Measurements from ENCODE around the gene SENP1. TPM values are rescaled to one million over a fixed set of nuclear protein-coding genes. Genes with fewer than 3 reads are reported as not detected.

The SENP1 gene
- polyA plus RNA-seq, 1 donor from 2014 or later = 14.0 TPM

DNA sequence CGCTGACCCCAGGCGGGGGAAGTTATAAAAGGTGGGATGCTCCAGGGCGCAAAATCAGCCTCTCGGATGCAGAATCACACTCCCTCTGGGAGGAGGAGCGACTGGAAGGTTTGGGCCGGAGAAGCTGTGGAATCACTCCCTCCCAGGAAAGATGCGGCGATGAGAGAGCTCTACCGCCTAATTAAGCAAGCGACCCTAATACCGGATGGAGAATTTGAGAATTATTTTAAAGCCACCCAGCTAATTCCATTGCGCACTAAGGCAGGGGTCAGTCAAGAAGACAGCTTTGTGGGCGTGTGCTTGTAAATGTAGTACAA is 103.5 kb downstream of the SENP1 start:
- peak overlapping the region; percentile 69 for H3K4me2 ChIP-seq (ENCODE audit: low read length)
- H3K9me3 ChIP-seq (ENCODE audit: low read length) = no peaks in the 10 kb centered on the region
- no peaks in the 10 kb centered on the region for H4K20me1 ChIP-seq (ENCODE audit: insufficient read depth)
- no peak for TF ChIP-seq TAF1 (IDR thresholded peaks at IDR 0.05; ENCODE audit: low read depth)
- peak; percentile 8 for TF ChIP-seq EZH2 (IDR thresholded peaks at IDR 0.05; ENCODE audit: borderline replicate concordance, insufficient read depth, low read length, poor library complexity, severe bottlenecking)
- peaks cover 6% of the 10 kb centered on the region for H3F3A ChIP-seq (ENCODE audit: insufficient read depth, low read length, poor library complexity, severe bottlenecking)
- no peaks in the 10 kb centered on the region for H3K9me2 ChIP-seq (ENCODE audit: insufficient read depth, low read length)
- H3K4me3 ChIP-seq (ENCODE audit: low read length) = peak overlapping the region; percentile 76
- no peaks in the 10 kb centered on the region for H3K36me3 ChIP-seq (ENCODE audit: insufficient read depth, low read length)
- peak overlapping the region; percentile 52 for H3K9ac ChIP-seq (ENCODE audit: low read length)
- H3K79me2 ChIP-seq (replicated peaks; ENCODE audit: insufficient read depth, low read length) = peaks cover 14% of the 10 kb centered on the region
- no peak overlapping the region for H2AFZ ChIP-seq (ENCODE audit: low read depth, low read length)
- H3K27ac ChIP-seq (ENCODE audit: low read length) = no peak overlapping the region
- H3K27me3 ChIP-seq (ENCODE audit: insufficient read depth, low read depth, low read length) = peaks cover 52% of the 10 kb centered on the region

DNA sequence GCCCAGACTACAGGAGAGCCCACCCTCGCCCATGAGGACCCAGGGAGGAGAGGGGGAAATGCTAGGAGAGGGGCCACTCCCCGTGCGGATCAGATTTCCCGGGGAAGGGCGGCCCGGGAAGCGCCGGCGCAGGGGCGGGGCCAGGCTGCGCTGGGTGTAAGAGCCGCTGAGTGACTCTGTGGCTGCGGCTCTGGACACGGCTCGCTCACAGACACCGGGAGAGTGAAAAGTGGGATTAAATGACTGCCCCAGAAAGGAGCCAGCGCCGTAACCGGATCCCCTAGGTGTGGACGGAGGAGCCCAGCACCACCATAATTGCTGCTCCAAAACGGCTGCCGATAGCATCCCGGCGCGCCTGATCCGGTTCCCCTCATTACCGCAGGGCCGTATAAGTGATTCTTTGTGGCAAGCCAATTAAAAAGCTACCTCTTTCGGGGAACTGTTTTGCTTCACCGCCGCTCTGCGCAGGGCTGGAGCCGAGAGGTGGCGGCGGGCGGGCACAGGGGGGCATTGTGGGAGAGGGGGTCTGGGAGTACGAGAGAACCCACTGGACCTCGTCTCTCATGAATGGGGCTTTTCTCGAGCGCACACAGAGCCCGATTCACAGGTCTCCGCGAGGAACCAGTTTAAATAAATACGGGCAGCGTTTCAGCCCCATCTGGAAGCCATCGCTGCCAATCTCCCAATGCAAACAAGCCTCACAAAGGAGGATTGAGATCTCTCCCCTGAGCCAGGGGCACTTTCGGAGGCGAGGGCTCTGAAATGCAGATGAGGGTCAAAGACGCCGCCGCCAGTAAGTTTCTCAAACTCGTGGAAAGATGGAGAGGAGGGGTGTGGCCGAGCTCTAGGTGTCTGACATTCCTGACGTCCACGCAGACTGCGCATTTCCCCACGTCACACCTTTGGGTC is 104.1 kb downstream of the SENP1 start:
- Histone ChIP-seq H2AFZ (ENCODE audit: low read depth, low read length) (peak overlapping the region; percentile 69), H3F3A (ENCODE audit: insufficient read depth, low read length, poor library complexity, severe bottlenecking) (peaks cover 6% of the 10 kb centered on the region), H3K27me3 (ENCODE audit: insufficient read depth, low read depth, low read length) (peaks cover 52% of the 10 kb centered on the region), H3K36me3 (ENCODE audit: insufficient read depth, low read length) (no peaks in the 10 kb centered on the region), H3K79me2 (replicated peaks; ENCODE audit: insufficient read depth, low read length) (peaks cover 14% of the 10 kb centered on the region), H3K4me2 (ENCODE audit: low read length) (peak overlapping the region; percentile 69), H3K4me3 (ENCODE audit: low read length) (peak overlapping the region; percentile 76), H4K20me1 (ENCODE audit: insufficient read depth) (no peaks in the 10 kb centered on the region), H3K9me2 (ENCODE audit: insufficient read depth, low read length) (no peaks in the 10 kb centered on the region), H3K9me3 (ENCODE audit: low read length) (no peaks in the 10 kb centered on the region), H3K9ac (ENCODE audit: low read length) (peak overlapping the region; percentile 52), H3K27ac (ENCODE audit: low read length) (no peak overlapping the region)
- TF ChIP-seq EZH2 (IDR thresholded peaks at IDR 0.05; ENCODE audit: borderline replicate concordance, insufficient read depth, low read length, poor library complexity, severe bottlenecking) (peak; percentile 35), EP300 (conservative IDR thresholded peaks at IDR 0.05; ENCODE audit: poor library complexity, severe bottlenecking) (no peak), POLR2AphosphoS5 (IDR thresholded peaks at IDR 0.05) (no peak)

DNA sequence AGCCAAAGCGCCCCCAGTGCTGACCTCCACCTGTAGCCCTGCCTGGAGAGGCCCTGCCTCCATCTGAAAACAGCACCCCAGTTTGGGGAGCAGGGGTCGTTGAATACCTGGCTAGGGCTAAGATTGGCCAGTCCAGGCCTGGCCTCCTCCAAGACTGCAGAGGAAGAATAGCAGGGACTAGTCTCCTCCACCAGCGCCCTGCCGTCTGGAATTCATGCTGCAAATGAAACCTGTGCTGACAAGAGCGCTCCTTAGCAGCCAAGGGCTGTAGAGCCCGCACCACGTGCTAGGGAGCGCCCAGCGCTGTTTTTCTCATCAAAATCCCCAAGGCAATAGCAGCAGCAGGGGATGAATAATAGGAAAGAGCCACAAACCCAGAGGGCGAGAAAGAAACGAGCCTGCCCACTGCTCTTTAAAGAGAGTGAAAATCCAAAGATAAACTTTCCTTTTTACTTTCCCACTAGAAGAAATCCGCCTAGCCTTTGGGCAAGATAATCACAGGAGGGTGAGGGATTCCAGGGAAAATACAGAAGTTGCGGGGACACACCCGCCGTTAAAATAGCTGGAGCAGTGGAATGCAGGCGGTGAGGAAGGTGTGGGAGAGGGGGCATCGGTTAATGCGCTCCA is 104.9 kb downstream of the SENP1 start:
- peaks cover 14% of the 10 kb centered on the region for H3K79me2 ChIP-seq (replicated peaks; ENCODE audit: insufficient read depth, low read length)
- H3K27me3 ChIP-seq (ENCODE audit: insufficient read depth, low read depth, low read length) = peaks cover 52% of the 10 kb centered on the region
- no peak for TF ChIP-seq POLR2AphosphoS5 (IDR thresholded peaks at IDR 0.05)
- no peak for TF ChIP-seq SMC3 (conservative IDR thresholded peaks at IDR 0.05; ENCODE audit: poor library complexity)
- TF ChIP-seq EP300 (conservative IDR thresholded peaks at IDR 0.05; ENCODE audit: poor library complexity, severe bottlenecking) = no peak
- no peak for TF ChIP-seq MXI1 (conservative IDR thresholded peaks at IDR 0.05; ENCODE audit: poor library complexity, severe bottlenecking)
- no peak for TF ChIP-seq EZH2 (IDR thresholded peaks at IDR 0.05; ENCODE audit: borderline replicate concordance, insufficient read depth, low read length, poor library complexity, severe bottlenecking)
- TF ChIP-seq, protein P1, sequence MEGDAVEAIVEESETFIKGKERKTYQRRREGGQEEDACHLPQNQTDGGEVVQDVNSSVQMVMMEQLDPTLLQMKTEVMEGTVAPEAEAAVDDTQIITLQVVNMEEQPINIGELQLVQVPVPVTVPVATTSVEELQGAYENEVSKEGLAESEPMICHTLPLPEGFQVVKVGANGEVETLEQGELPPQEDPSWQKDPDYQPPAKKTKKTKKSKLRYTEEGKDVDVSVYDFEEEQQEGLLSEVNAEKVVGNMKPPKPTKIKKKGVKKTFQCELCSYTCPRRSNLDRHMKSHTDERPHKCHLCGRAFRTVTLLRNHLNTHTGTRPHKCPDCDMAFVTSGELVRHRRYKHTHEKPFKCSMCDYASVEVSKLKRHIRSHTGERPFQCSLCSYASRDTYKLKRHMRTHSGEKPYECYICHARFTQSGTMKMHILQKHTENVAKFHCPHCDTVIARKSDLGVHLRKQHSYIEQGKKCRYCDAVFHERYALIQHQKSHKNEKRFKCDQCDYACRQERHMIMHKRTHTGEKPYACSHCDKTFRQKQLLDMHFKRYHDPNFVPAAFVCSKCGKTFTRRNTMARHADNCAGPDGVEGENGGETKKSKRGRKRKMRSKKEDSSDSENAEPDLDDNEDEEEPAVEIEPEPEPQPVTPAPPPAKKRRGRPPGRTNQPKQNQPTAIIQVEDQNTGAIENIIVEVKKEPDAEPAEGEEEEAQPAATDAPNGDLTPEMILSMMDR (IDR thresholded peaks at IDR 0.05; ENCODE audit: poor library complexity, severe bottlenecking) = no peak
- TF ChIP-seq, protein P2, sequence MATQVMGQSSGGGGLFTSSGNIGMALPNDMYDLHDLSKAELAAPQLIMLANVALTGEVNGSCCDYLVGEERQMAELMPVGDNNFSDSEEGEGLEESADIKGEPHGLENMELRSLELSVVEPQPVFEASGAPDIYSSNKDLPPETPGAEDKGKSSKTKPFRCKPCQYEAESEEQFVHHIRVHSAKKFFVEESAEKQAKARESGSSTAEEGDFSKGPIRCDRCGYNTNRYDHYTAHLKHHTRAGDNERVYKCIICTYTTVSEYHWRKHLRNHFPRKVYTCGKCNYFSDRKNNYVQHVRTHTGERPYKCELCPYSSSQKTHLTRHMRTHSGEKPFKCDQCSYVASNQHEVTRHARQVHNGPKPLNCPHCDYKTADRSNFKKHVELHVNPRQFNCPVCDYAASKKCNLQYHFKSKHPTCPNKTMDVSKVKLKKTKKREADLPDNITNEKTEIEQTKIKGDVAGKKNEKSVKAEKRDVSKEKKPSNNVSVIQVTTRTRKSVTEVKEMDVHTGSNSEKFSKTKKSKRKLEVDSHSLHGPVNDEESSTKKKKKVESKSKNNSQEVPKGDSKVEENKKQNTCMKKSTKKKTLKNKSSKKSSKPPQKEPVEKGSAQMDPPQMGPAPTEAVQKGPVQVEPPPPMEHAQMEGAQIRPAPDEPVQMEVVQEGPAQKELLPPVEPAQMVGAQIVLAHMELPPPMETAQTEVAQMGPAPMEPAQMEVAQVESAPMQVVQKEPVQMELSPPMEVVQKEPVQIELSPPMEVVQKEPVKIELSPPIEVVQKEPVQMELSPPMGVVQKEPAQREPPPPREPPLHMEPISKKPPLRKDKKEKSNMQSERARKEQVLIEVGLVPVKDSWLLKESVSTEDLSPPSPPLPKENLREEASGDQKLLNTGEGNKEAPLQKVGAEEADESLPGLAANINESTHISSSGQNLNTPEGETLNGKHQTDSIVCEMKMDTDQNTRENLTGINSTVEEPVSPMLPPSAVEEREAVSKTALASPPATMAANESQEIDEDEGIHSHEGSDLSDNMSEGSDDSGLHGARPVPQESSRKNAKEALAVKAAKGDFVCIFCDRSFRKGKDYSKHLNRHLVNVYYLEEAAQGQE (IDR thresholded peaks at IDR 0.05; ENCODE audit: borderline replicate concordance) = no peak
- TF ChIP-seq TAF1 (IDR thresholded peaks at IDR 0.05; ENCODE audit: low read depth) = no peak
- TF ChIP-seq RAD21 (conservative IDR thresholded peaks at IDR 0.05) = no peak
- H3K36me3 ChIP-seq (ENCODE audit: insufficient read depth, low read length) = no peaks in the 10 kb centered on the region
- peak overlapping the region; percentile 69 for H2AFZ ChIP-seq (ENCODE audit: low read depth, low read length)
- no peak overlapping the region for H3K27ac ChIP-seq (ENCODE audit: low read length)
- H4K20me1 ChIP-seq (ENCODE audit: insufficient read depth) = no peaks in the 10 kb centered on the region
- H3K9ac ChIP-seq (ENCODE audit: low read length) = peak overlapping the region; percentile 52
- peak overlapping the region; percentile 69 for H3K4me2 ChIP-seq (ENCODE audit: low read length)
- peaks cover 6% of the 10 kb centered on the region for H3F3A ChIP-seq (ENCODE audit: insufficient read depth, low read length, poor library complexity, severe bottlenecking)
- H3K9me3 ChIP-seq (ENCODE audit: low read length) = no peaks in the 10 kb centered on the region
- no peaks in the 10 kb centered on the region for H3K9me2 ChIP-seq (ENCODE audit: insufficient read depth, low read length)
- peak overlapping the region; percentile 76 for H3K4me3 ChIP-seq (ENCODE audit: low read length)
